ENCODE measurements around the gene EDN3.

The EDN3 gene

DNA sequence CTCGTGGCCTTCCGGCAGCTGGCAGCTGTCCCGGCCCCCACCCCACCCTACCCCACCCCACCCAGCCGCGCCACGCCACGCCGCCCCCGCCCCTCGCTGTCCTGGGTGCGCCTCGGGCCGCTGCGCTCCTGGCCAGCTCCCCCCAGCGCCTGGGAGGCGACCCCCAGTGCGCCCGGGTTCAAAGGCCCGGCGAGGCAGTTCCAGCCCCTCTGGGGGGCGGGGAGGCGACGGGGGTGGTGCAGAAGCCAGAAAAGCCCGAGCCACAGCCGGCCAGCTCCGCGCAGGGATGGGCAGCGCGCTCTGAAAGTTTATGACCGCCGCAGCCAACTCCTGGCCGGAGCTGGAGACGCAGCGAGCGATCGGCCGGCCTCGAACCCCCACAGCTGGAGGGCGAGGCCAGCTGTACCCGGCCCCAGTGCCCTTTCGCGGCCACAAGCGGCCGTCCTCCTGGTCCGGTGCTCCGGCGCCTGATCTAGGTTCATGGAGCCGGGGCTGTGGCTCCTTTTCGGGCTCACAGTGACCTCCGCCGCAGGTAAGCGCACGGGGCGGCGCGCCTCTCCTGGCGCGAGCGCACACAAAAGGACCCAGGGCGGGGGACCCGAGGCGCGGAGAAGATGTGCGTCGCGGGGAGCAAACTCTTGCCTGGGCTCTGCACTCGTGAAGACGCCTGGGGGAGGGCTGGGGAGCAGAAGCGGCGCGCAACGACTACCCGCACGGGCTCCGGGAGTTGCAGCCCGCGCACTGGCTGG lies at the start of gene EDN3:
TSS of gene EDN3 (plus strand) at position 279 of the 749 bp plus-strand sequence. CDS start at position 481, 202 bp downstream.
- DNase-seq = no peak

DNA sequence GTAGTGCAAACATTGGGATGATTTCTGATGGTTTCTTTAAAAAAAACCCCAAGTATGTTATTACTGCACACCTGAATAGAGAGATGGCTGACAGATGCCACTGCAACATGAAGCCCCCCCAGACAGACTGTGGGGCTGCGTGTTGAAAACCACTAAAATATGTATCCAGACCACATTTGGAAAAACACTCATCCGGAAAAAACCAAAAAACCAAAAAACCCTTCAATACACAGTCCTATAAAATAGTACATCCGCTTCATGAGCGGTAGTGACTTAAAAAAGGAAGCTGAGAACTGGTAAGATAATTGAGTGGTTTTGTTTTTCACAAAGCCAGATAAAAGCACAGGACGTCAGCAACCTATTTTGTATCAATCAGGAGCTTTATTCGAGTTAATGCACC lies 47.1 kb upstream of the EDN3 start:
- DNase-seq = peak; percentile 26 to 45

DNA sequence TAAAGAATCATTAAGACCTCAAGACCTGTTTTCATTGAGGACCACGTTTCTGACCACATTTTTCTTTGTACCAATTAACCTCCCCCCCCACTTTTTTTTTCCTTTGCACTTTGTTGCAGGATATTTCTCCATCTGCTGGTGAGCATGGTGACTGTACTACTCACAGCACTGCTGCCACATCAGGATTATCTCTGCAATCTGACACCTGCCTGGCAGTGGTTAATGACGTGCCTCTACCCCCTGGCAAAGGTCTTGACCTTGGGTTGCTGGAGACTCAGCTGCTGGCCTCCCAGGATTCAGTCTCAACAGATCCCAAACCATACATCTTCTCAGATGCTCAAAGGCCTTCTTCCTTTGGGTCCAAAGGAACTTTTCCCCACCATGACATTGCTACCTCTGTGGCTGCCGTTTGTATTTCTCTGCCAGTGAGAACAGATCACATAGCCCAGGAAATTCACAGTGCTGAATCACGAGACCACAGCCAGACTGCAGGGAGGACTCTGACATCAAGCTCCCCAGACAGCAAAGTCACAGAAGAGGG lies 46.6 kb upstream of the EDN3 start:
- peak; percentile 19 to 43 for DNase-seq

GRCh38 chr20:59255256-59255655 lies 45.2 kb upstream of the EDN3 start:
- DNase-seq = no peak

- no peak for DNase-seq
Observed at GRCh38 chr20:59258221-59258621, 42.2 kb upstream of the EDN3 start.

DNA sequence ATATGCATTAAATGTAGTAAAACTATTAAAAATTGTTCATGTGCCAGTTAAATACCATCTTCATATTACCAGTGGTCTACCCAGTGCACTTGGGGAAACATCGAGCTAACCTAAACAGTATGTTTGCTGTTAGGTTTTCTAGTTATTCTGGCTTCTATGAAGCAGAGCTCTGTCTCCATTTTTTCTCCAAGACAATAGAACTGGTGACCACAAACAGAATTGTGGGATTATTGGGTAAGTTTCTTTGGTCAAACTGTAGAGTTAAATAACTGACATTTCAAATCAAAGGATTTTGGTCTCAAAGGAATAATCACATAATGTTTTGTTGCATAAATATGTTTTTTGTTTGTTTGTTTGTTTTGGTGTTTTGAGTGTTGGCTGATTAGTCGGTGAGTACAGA lies 40.5 kb upstream of the EDN3 start:
- no peak for DNase-seq

- DNase-seq = no peak
Observed at GRCh38 chr20:59265298-59265697, 35.1 kb upstream of the EDN3 start.

DNA sequence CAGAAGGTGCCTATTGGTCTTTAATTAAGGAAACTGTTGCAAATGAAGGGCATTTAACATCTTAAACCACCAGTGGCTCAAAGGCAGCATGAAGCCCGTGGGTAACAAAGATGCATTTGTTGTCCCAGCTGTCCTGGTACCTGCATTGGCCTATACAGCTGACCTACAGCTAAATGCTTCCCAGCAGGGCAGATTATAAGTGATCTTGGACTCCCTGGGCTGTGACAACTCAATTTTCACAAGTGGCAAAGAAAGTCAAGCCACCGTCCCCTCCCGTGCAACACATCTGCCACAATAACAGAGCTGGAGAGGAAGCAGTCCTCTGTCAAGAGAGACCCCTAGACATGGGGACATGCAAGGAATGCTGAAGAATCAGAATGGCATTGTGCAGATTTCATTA lies 31.5 kb upstream of the EDN3 start:
- no peak for DNase-seq

- no peak for DNase-seq
Observed at GRCh38 chr20:59269411-59270025, 30.9 kb upstream of the EDN3 start.

DNA sequence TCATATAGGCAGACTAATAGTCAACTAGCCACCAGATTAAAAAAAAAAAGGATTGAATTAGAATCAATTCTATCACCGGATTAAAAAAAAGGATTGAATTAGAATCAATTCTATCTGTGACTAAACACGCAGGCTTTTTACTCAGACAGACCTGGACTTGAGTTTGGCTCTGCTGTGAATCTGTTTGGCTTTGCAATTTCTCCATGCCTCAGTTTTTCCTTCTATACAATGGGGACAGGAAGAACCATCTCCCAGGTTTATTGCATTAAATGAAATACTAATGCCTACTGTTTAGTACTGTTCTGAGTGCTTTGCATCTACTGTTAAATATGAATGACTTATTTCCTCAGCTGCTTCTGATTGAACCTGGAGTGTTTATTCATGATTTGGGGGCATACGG lies 30.0 kb upstream of the EDN3 start:
- DNase-seq = no peak

- DNase-seq = no peak
Observed at GRCh38 chr20:59273739-59274357, 26.6 kb upstream of the EDN3 start.

DNA sequence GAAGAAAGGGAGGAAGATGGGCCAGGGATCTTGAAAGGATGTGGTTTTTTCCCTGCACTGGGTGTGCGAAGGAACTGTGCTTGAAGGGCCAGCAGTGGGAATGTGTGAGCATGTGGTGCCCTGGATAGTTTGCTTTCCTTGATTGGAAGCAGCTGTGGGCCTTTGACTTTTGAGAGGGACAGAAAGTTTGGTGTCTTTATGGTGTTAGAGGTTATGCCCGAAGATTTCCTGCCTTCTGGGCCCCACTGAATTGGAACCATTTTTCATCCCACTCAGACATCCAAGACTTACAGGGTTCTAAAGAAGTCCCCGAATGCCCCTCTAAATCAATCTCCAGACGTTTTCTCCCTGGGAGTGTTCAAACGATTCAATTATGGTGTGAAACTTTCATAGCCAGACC lies 23.5 kb upstream of the EDN3 start:
- DNase-seq = no peak

DNA sequence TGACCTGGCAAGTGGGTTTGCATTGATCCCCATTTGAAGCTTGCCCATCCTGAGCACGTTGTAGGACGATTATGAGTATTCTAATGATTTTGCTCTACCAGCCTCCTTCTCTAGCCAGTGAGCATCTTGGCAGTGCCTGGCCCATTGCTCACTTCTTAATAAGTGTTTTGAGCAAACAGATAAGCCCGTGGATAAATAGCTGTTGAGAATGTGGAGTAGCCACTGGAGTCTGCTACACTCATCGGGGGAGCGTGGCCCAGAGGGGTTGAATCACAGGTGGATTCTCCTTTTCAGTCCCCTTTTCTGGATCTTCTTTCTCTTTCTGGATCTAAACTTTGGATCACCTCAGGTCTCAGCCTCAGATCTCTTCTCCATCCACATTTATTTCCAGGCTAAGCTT lies 15.9 kb upstream of the EDN3 start:
- DNase-seq = no peak

DNA sequence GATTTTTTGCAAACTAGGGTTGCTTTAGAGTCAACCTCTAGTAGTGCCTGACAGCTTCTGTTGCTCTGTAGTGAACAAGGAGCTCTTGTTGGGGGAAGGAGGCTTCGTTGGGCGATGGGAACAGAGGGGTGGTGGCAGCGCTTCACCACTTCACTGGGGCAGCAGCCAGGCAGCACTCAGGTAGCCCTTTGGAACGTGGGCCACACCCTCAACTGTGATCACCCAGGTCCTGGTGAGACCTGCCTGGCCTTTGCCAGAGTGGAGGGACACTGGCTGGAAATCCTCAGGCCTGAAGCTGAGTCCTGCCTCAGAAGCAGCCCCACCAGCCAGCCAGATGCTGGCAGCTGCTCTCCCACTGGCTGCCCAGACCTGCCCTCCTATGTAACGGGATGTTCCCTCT lies 10.4 kb upstream of the EDN3 start:
- no peak for DNase-seq

- DNase-seq = no peak
Observed at GRCh38 chr20:59291740-59292383, 8.5 kb upstream of the EDN3 start.

DNA sequence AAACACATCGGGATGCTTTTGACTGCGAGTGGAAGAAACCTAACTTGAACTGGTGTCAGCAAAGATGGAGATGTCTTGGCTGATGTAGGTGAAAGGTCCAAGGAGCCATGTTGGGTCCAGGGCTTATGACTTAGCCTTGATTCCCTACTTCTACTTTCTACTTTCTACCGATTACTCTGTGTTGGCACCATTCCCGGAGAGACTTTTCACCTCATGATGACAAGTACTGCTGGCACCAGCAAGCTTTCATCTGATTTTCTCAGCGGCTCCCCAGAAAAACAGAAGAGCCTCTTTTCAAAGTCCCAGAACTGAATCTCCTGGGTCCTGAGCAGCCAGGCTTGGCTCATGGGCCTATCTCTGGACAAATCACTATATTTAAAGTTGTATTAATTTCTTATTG lies 4.9 kb upstream of the EDN3 start:
- DNase-seq = no peak

GRCh38 chr20:59297686-59298085 lies 2.7 kb upstream of the EDN3 start:
- no peak for DNase-seq

- no peak for DNase-seq
Observed at GRCh38 chr20:59299945-59300332, 472 bp upstream of the EDN3 start.

DNA sequence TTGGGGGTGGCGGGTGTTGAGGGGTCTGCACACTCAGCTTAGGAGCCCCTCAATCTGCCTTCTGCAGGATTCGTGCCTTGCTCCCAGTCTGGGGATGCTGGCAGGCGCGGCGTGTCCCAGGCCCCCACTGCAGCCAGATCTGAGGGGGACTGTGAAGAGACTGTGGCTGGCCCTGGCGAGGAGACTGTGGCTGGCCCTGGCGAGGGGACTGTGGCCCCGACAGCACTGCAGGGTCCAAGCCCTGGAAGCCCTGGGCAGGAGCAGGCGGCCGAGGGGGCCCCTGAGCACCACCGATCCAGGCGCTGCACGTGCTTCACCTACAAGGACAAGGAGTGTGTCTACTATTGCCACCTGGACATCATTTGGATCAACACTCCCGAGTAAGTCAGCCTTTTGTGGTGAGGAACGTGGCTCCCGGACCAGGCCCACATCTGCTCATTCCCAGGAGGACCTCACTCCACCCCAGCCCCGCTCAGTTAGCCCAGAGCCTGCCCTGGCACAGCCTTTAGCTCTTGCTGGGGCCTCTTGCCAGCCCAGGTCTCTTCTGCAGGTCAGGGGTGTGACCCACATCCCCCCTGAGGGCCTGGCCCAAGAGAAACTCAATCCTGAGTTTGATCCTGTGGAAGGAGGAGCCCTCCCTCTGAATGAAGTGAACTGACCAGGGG lies 1.1 kb downstream of the EDN3 start:
- no peak for DNase-seq

GRCh38 chr20:59305908-59306655 lies 5.7 kb downstream of the EDN3 start:
- DNase-seq = no peak

DNA sequence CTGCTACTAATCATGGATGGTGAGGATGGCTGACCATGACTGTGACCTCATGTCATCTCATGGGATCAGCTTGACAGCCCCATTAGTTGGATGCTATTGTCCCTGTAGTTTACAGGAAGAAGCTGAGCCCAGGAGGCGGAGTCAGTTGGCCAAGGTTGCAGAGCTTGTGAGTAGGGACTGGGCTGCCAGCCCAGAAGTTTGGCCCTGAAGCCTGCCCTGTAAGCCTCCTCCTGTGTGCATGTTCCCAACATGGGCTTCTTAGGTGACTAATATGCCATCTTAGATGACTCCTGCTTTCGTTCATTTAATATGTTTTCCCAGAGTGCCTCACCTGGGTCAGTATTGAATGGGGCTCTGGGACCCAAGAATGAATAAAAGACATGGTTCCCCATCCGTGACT lies 6.9 kb downstream of the EDN3 start:
- no peak for DNase-seq

DNA sequence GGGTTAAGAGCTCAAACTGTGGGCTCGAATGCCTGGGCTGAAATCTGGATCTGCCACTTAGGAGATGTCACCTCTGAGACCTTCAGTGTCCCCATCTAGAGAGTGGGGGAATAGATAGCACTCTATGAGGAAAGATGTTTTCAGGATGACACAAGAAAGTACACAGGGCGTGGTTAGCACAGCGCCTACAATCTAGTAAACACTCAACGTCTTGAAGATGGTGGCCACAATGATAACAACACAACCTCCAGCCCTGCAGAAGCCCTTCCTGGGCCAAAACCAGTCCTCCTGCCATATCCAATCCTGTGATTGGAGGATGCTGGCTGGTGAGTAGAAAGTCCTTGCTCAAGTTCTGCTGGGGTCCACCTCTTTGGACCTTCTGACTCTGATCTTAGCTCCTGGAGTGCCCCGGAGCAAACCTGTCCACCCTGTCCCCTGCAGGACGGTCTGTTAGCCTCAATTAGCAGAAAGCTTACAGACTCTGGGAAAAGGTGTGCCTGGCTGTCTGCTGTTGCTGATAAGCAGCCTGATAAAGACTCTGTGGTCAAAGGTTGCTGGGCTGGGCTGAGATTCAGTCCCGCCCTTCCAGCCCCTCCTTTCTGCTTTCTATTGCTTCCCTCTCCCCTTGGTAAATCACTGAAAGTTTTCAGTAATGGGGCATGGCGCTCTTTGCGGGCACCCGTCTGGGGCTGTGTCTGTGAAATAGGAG lies 8.2 kb downstream of the EDN3 start:
- no peak for DNase-seq

Data from CD4-positive, alpha-beta T cell treated with Interleukin-1 beta for 1 hour (primary cell).